Aorta (tissue), 5 donors: ENCODE data around the gene SPATA9. TPM values are rescaled to one million over a fixed set of nuclear protein-coding genes. Genes with fewer than 3 reads are reported as not detected.

Experiments used
- ATAC-seq: fragments of 200-7000 bp; cut with Tn5 transposase; one replicate; pipeline ENCODE4 v1.9.1; 2022; ENCODE audit warnings: moderate library complexity; ENCODE audit not compliant: low FRiP score
- DNase-seq, 2 donors: peaks; one replicate each; pipeline ENCODE4 v3.0.0-alpha.2; 2020
- H3K27ac ChIP-seq, 2 donors: one replicate each; pipeline ENCODE4 v1.5.1; 2013; ENCODE audit warnings: low read length in 2 of 2, mild to moderate bottlenecking in 2 of 2, moderate library complexity in 2 of 2, control low read depth in 1 of 2, inconsistent platforms in 1 of 2, low read depth in 1 of 2
- H3K27me3 ChIP-seq, 2 donors: one replicate each; pipeline ENCODE4 v1.6.1; 2013; ENCODE audit warnings: control low read depth in 1 of 2, low read length in 1 of 2, mild to moderate bottlenecking in 1 of 2, moderate library complexity in 1 of 2; ENCODE audit not compliant: insufficient read depth in 2 of 2, control insufficient read depth in 1 of 2
- H3K36me3 ChIP-seq, 2 donors: one replicate each; pipeline ENCODE4 v1.6.1; 2013; ENCODE audit warnings: control low read depth in 1 of 2, low read length in 1 of 2, mild to moderate bottlenecking in 1 of 2; ENCODE audit not compliant: insufficient read depth in 2 of 2, control insufficient read depth in 1 of 2
- H3K4me1 ChIP-seq, 2 donors: one replicate each; pipeline ENCODE4 v1.6.1; 2013; ENCODE audit warnings: low read length in 2 of 2, control low read depth in 1 of 2, mild to moderate bottlenecking in 1 of 2, moderate library complexity in 1 of 2; ENCODE audit not compliant: insufficient read depth in 2 of 2, control insufficient read depth in 1 of 2
- H3K4me3 ChIP-seq, 2 donors: one replicate each; pipeline ENCODE4 v1.5.1; 2013; ENCODE audit warnings: low read length in 2 of 2, control low read depth in 1 of 2, mild to moderate bottlenecking in 1 of 2
- H3K9me3 ChIP-seq: one replicate; pipeline ENCODE4 v1.6.1; 2013; ENCODE audit warnings: mild to moderate bottlenecking, low read length; ENCODE audit not compliant: control insufficient read depth
- WGBS, 2 donors: extraction: QIAGEN DNeasy Blood & Tissue Kit; methylation state at CpG; one replicate each; pipeline ENCODE4 v1.1.7; 2013; 5-methylcytosine and 5-hydroxymethylcytosine counted together
- intact Hi-C, 2 donors: fragments of 100-400 bp; cut with DNase I; formaldehyde crosslinking; loops; one replicate each; pipeline versions ENCODE4 v1.14.2 to v1.15.0; 2022
- long read RNA-seq, 2 donors: library from polyadenylated mRNA; unstranded; transcript quantifications; one replicate each; pipeline ENCODE4 v2.0.0, GENCODE V29; 2020 to 2021
- polyA plus RNA-seq, 2 donors: library from polyadenylated mRNA; stranded (reverse); fragments of 200-250 nt; gene quantifications; one replicate each; pipeline ENCODE4 v1.2.3, GENCODE V29; 2013
- total RNA-seq, 2 donors: library from RNA; stranded (reverse); fragmentation: NEBNext Ultra II Directional; extraction: Animal tissue kit (Norgen Biotek cat#: 25700); gene quantifications; one replicate each; pipeline ENCODE4 v1.2.1, GENCODE V29; 2021
- donor health status: healthy with polysubstance abuse.
- donor health status: Bipolar disorder and iron deficiency.
- donor health status: DM: no; HTN: no; CAD: no.
- donor health status: DM: no; HTN: no; CAD: no.
- donor health status: DM: yes; HTN: yes; CAD: no.

Gene SPATA9, protein sequence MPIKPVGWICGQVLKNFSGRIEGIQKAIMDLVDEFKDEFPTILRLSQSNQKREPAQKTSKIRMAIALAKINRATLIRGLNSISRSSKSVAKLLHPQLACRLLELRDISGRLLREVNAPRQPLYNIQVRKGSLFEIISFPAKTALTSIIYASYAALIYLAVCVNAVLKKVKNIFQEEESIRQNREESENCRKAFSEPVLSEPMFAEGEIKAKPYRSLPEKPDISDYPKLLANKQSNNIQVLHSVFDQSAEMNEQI
- total RNA-seq (under 1 TPM; 0.45 to 0.60 TPM), polyA plus RNA-seq (under 1 TPM in 1 of 2 donors, not detected in 1; 0.38 TPM)
- long read RNA-seq, donor 1, result 0 reads
- long read RNA-seq, donor 2, result 0 reads

GRCh38 chr5:95682891-95683290, at the start of gene SPATA9:
TSS of gene SPATA9 (minus strand) at chr5:95682991. CDS start at chr5:95682854, 137 bp downstream.
- H3K36me3 ChIP-seq, result no peaks in the 10 kb centered on the region
- no peaks in the 10 kb centered on the region for H3K27me3 ChIP-seq
- intact Hi-C loops, result no loop called here
- H3K4me1 ChIP-seq, result no peaks in the 10 kb centered on the region
- H3K4me3 ChIP-seq, result no peak within 1 kb of the TSS
- no peak within 1 kb of the TSS for H3K27ac ChIP-seq
- 52 to 83% methylated on average over 1 of the region's 1 CpG for WGBS, 2 donors
- H3K9me3 ChIP-seq, result no peaks in the 10 kb centered on the region
- ATAC-seq, result no peak
- DNase-seq, result no peak

- no peaks in the 10 kb centered on the region for H3K27me3 ChIP-seq
- ATAC-seq (peak; percentile 35), DNase-seq (peak; percentile 70 to 87)
- H3K4me3 ChIP-seq, result peak overlapping the region; percentile 38 to 80
- intact Hi-C loops, result loop anchor here in 1 of 2 donors (5.0 to 10.0 kb wide), 2 partner anchors 67 to 115 kb away; no protein-coding TSS in a partner anchor
- H3K9me3 ChIP-seq, result no peaks in the 10 kb centered on the region
- 0 to 1% methylated on average over 64 of the region's 64 CpGs for WGBS, 2 donors
- H3K27ac ChIP-seq, result peak overlapping the region in 1 of 2 donors; percentile 9
- H3K36me3 ChIP-seq, result no peaks in the 10 kb centered on the region
- no peaks in the 10 kb centered on the region for H3K4me1 ChIP-seq
Observed at GRCh38 chr5:95731571-95732554, 49.1 kb upstream of the SPATA9 start.

DNA sequence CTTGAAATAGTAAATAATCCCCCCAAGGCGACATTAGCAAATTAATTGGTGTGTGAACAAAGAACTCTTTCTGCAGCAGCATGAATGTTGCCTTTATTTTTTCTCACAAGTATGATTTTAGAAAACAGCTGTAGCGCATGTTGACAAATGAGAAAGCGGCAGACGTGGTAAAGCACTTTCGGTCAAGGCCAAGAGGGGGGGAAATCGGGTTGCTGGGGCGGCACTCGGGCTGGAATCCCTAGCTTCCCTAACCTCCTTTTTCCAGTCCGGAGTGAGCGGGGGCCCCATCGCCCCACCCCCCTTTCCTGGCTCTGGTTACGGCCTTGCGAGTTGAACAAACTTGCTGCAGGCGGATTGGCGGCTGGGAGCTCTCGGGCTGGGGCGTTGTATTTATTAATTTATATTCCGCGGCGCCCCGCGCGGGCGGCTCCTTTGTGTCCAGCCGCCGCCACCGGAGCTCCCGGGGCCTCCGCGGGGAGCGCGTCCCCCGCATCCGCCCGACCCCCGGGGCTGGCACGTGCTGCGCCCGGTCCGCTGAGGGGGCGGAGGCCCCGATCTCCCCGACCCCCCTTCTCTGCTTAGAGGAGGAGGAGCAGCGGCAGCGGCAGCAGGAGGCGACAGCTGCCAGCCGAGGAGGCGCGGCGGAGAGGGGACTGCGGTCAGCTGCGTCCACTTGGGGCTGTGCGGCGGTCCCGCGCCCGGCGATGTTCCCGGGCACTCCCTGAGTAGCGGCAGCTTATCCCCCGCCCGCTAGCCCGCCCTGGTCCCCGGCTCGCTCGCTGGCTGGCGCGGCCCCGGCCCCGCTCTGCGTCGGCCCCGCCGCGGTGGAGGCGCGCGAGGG, 48.2 kb upstream of the SPATA9 start, which contains the start of gene RHOBTB3:
Gene RHOBTB3 (plus strand): TSS at position 607 of the 841 bp plus-strand sequence. CDS start 347 bp downstream, outside the sequence.
- Histone ChIP-seq H3K9me3 (no peaks in the 10 kb centered on the region), H3K36me3 (no peaks in the 10 kb centered on the region), H3K27ac (peak within 1 kb of the TSS in 1 of 2 donors; percentile 9), H3K4me1 (no peaks in the 10 kb centered on the region), H3K4me3 (peak within 1 kb of the TSS; percentile 38 to 80), H3K27me3 (no peaks in the 10 kb centered on the region)
- ATAC-seq (peak; percentile 79), DNase-seq (peak; percentile 92 to 93)
- 1% methylated on average over 62 to 78 of the region's 78 CpGs for WGBS, 2 donors
- intact Hi-C loops, result loop anchor here in 1 of 2 donors (5.0 to 10.0 kb wide), 2 partner anchors 66 to 116 kb away; no protein-coding TSS in a partner anchor

GRCh38 chr5:95730011-95730700, 47.4 kb upstream of the SPATA9 start:
- Histone ChIP-seq H3K9me3 (no peaks in the 10 kb centered on the region), H3K27ac (no peak overlapping the region), H3K4me3 (peak overlapping the region; percentile 38 to 80), H3K36me3 (no peaks in the 10 kb centered on the region), H3K4me1 (no peaks in the 10 kb centered on the region), H3K27me3 (no peaks in the 10 kb centered on the region)
- intact Hi-C loops, result loop anchor here in 1 of 2 donors (5.0 to 10.0 kb wide), 2 partner anchors 65 to 117 kb away; no protein-coding TSS in a partner anchor
- no peak for DNase-seq
- ATAC-seq, result no peak
- 30 to 34% methylated on average over 11 of the region's 11 CpGs for WGBS, 2 donors

GRCh38 chr5:95729115-95730010, 46.6 kb upstream of the SPATA9 start:
- Histone ChIP-seq H3K27me3 (no peaks in the 10 kb centered on the region), H3K4me3 (no peak overlapping the region), H3K36me3 (no peaks in the 10 kb centered on the region), H3K27ac (no peak overlapping the region), H3K4me1 (no peaks in the 10 kb centered on the region), H3K9me3 (no peaks in the 10 kb centered on the region)
- ATAC-seq, result no peak
- WGBS, 2 donors, result 97% methylated on average over 8 of the region's 8 CpGs
- intact Hi-C loops, result loop anchor here in 1 of 2 donors (5.0 to 10.0 kb wide), 2 partner anchors 65 to 118 kb away; no protein-coding TSS in a partner anchor
- DNase-seq, result no peak

GRCh38 chr5:95728494-95729114, 45.8 kb upstream of the SPATA9 start:
- Histone ChIP-seq H3K27me3 (no peaks in the 10 kb centered on the region), H3K36me3 (no peaks in the 10 kb centered on the region), H3K4me1 (no peaks in the 10 kb centered on the region), H3K4me3 (no peak overlapping the region), H3K9me3 (no peaks in the 10 kb centered on the region), H3K27ac (no peak overlapping the region)
- no peak for DNase-seq
- WGBS, 2 donors, result 98% methylated on average over 3 of the region's 3 CpGs
- intact Hi-C loops, result no loop called here
- ATAC-seq, result no peak

DNA sequence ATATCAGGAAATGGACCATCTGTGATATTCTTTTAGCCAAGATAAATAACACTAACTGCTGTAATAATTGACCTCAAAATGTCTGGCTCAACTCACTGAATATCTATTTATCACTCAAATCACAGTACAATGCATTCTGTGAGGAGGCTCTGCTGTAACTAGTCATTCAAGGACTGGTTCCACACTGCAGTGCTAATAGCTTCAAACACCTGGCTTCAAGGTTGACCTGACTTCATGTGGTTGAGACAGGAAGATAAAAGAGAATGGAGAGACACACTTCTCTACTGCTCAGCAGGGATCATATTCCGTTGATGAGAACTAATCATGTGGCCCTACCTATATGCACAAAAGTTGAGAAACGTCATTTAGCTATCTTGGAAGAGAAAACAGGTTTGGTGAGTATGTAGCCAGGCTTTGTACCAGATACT, 45.0 kb upstream of the SPATA9 start:
- no peaks in the 10 kb centered on the region for H3K27me3 ChIP-seq
- no peak overlapping the region for H3K27ac ChIP-seq
- no peak overlapping the region for H3K4me3 ChIP-seq
- H3K36me3 ChIP-seq, result no peaks in the 10 kb centered on the region
- DNase-seq (no peak), ATAC-seq (no peak)
- WGBS, 2 donors, result 92 to 96% methylated on average over 2 of the region's 2 CpGs
- intact Hi-C loops, result no loop called here
- H3K9me3 ChIP-seq, result no peaks in the 10 kb centered on the region
- no peaks in the 10 kb centered on the region for H3K4me1 ChIP-seq
